Measurements from ENCODE around the gene SCARF2. TPM values are rescaled to one million over a fixed set of nuclear protein-coding genes. Genes with fewer than 3 reads are reported as not detected.

The SCARF2 gene
- total RNA-seq, 1 experiment from 2014 or later = 10.8 TPM

DNA sequence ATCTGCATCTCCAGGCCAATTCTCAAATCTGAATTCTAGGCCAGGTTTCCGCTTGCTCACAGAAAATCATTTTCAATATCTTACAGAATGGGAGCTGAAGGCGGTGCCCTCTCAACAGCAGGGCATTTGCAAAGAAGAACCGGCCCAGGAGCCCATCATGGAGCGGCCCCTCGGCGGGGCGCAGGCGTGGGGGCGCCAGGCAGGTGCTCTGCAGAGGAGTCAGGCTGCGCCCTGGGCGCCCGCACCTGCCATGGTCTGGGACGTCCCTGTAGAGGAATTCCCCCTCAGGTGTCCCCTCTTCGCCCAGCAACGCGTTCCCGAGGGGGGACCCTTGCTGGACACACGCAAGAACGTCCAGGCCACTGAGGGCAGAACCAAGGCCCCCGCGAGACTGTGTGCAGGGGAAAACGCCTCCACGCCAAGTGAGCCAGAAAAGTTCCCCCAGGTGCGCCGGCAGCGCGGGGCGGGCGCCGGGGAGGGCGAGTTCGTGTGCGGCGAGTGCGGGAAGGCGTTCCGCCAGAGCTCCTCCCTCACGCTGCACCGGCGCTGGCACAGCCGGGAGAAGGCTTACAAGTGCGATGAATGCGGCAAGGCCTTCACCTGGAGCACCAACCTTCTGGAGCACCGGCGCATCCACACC is 32.2 kb downstream of the SCARF2 start:
- no peaks in the 10 kb centered on the region for H3K27me3 Mint-ChIP-seq (ENCODE audit: low read depth)
- H3K4me3 Mint-ChIP-seq = no peak overlapping the region
- TF ChIP-seq, protein P1, sequence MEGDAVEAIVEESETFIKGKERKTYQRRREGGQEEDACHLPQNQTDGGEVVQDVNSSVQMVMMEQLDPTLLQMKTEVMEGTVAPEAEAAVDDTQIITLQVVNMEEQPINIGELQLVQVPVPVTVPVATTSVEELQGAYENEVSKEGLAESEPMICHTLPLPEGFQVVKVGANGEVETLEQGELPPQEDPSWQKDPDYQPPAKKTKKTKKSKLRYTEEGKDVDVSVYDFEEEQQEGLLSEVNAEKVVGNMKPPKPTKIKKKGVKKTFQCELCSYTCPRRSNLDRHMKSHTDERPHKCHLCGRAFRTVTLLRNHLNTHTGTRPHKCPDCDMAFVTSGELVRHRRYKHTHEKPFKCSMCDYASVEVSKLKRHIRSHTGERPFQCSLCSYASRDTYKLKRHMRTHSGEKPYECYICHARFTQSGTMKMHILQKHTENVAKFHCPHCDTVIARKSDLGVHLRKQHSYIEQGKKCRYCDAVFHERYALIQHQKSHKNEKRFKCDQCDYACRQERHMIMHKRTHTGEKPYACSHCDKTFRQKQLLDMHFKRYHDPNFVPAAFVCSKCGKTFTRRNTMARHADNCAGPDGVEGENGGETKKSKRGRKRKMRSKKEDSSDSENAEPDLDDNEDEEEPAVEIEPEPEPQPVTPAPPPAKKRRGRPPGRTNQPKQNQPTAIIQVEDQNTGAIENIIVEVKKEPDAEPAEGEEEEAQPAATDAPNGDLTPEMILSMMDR (conservative IDR thresholded peaks at IDR 0.05) = no peak
- no peak overlapping the region for H3K27ac ChIP-seq (ENCODE audit: insufficient read length, low read depth, low read length)
- H3K23me2 ChIP-seq (ENCODE audit: insufficient read length, low read depth, low read length, poor library complexity, severe bottlenecking) = no peaks in the 10 kb centered on the region
- no peak overlapping the region for H3K9ac ChIP-seq (ENCODE audit: extremely low read depth, insufficient read length, low read length)
- no peak overlapping the region for H2BK5ac ChIP-seq (ENCODE audit: insufficient read length, low read length)
- peaks cover 31 to 57% (median 43%) of the 10 kb centered on the region in 3 experiments; a peak in 6 of 7 replicates for H3K36me3 Mint-ChIP-seq (ENCODE audit: insufficient read depth in 1 of 3, low read depth in 3 of 3)
- no peak overlapping the region for H3K14ac ChIP-seq (ENCODE audit: insufficient read depth, low read length)
- no peak overlapping the region for H2BK20ac ChIP-seq (ENCODE audit: low read depth, low read length, poor library complexity, severe bottlenecking)
- no peaks in the 10 kb centered on the region for H3K9me3 Mint-ChIP-seq
- H4K8ac ChIP-seq (replicated peaks; ENCODE audit: insufficient read length, low read depth, low read length) = no peak overlapping the region
- H3K18ac ChIP-seq (ENCODE audit: insufficient read length, low read depth, low read length) = no peak overlapping the region
- H2BK120ac ChIP-seq (ENCODE audit: low read depth, low read length, poor library complexity, severe bottlenecking) = no peak overlapping the region
- no peaks in the 10 kb centered on the region for H3K79me2 ChIP-seq (ENCODE audit: insufficient read depth, low read length)
- H3K27me3 ChIP-seq (ENCODE audit: insufficient read depth, low read length) = no peaks in the 10 kb centered on the region
- H3K56ac ChIP-seq (ENCODE audit: insufficient read length, low read depth, low read length) = no peak overlapping the region
- H3K4me1 Mint-ChIP-seq = no peaks in the 10 kb centered on the region
- DNase-seq = no peak
- peaks cover 2% of the 10 kb centered on the region for H3K79me1 ChIP-seq (ENCODE audit: insufficient read depth, low read depth, low read length, poor library complexity, severe bottlenecking)
- peak overlapping the region in 1 of 3 experiments; percentile 32; a peak in 1 of 7 replicates for H3K27ac Mint-ChIP-seq
- H2BK15ac ChIP-seq (ENCODE audit: low read depth, low read length) = no peak overlapping the region
- H3K4ac ChIP-seq (ENCODE audit: low read depth, low read length) = no peak overlapping the region
- no peak overlapping the region for H3K23ac ChIP-seq (ENCODE audit: insufficient read length, low read depth, low read length)
- no peak overlapping the region for H2AFZ ChIP-seq (ENCODE audit: low read length)
- H2BK12ac ChIP-seq (ENCODE audit: insufficient read length, low read depth, low read length) = no peak overlapping the region
- no peaks in the 10 kb centered on the region for H4K20me1 ChIP-seq (ENCODE audit: control insufficient read depth, insufficient read depth, insufficient read length)
- H3K9me3 ChIP-seq (ENCODE audit: control insufficient read depth, low read depth, low read length) = no peaks in the 10 kb centered on the region
- no peak overlapping the region for H2AK5ac ChIP-seq (ENCODE audit: insufficient read length, low read length)
- H3T11ph ChIP-seq (ENCODE audit: low read length) = no peak overlapping the region
- H3K4me1 ChIP-seq (ENCODE audit: insufficient read depth, low read length) = no peaks in the 10 kb centered on the region
- no peak overlapping the region for H4K5ac ChIP-seq (ENCODE audit: insufficient read length, low read depth, low read length)
- no CpG with 5 or more reads among the region's 45 CpGs for WGBS (ENCODE audit: extremely low coverage, insufficient read length, low lambda C conversion rate)
- H4K91ac ChIP-seq (ENCODE audit: insufficient read length, low read depth, low read length) = no peak overlapping the region
- no peak overlapping the region for H3K4me2 ChIP-seq (ENCODE audit: insufficient read depth, insufficient read length, low read length)
